Tibial artery (tissue), 4 donors: ENCODE results near the gene SPATA3.

Experiments
- DNase-seq, 2 donors: peaks; one replicate each; pipeline ENCODE4 v3.0.0-alpha.2; 2019
- H3K27ac ChIP-seq, 2 donors: fragments of 200-600 bp; sonication (generic) in 1 of 2; 1 replicate in 1 of 2; 2 replicates in 1 of 2; pipeline ENCODE4 v1.5.1; 2018 to 2019; ENCODE audit warnings: mild to moderate bottlenecking in 1 of 2
- H3K27me3 ChIP-seq, 2 donors: fragments of 200-600 bp; sonication (generic) in 1 of 2; one replicate each; pipeline versions ENCODE4 v1.5.1 to v1.6.0; 2016 to 2019
- H3K36me3 ChIP-seq, 3 donors: fragments of 200-600 bp; sonication (generic) in 2 of 3; one replicate each; pipeline ENCODE4 v1.5.1; 2016 to 2019; ENCODE audit warnings: mild to moderate bottlenecking in 2 of 3
- H3K4me1 ChIP-seq, 4 donors: fragments of 200-600 bp; sonication (generic) in 2 of 4; 1 replicate in 3 of 4; 2 replicates in 1 of 4; pipeline ENCODE4 v1.5.1; 2016 to 2019
- H3K4me3 ChIP-seq, 2 donors: fragments of 200-600 bp; sonication (generic) in 1 of 2; 1 replicate in 1 of 2; 2 replicates in 1 of 2; pipeline ENCODE4 v1.5.1; 2018 to 2019; ENCODE audit warnings: mild to moderate bottlenecking in 2 of 2
- H3K9me3 ChIP-seq, 3 donors: fragments of 200-600 bp; sonication (generic) in 1 of 3; one replicate each; pipeline ENCODE4 v1.5.1; 2016 to 2019
- intact Hi-C: fragments of 100-400 bp; cut with DNase I; formaldehyde crosslinking; loops from one replicate; pipeline ENCODE4 v1.15.0; 2023; ENCODE audit warnings: low total_unique reads
- TF ChIP-seq, protein P1 (sequence below), 2 experiments: fragments of 200-600 bp in 1 of 2; fragments of 450-650 bp in 1 of 2; IDR thresholded peaks; one replicate each; pipeline ENCODE4 v1.5.1; 2017 to 2019; ENCODE audit warnings: antibody characterized with exemption in 2 of 2, mild to moderate bottlenecking in 1 of 2, moderate library complexity in 1 of 2

The SPATA3 gene

DNA sequence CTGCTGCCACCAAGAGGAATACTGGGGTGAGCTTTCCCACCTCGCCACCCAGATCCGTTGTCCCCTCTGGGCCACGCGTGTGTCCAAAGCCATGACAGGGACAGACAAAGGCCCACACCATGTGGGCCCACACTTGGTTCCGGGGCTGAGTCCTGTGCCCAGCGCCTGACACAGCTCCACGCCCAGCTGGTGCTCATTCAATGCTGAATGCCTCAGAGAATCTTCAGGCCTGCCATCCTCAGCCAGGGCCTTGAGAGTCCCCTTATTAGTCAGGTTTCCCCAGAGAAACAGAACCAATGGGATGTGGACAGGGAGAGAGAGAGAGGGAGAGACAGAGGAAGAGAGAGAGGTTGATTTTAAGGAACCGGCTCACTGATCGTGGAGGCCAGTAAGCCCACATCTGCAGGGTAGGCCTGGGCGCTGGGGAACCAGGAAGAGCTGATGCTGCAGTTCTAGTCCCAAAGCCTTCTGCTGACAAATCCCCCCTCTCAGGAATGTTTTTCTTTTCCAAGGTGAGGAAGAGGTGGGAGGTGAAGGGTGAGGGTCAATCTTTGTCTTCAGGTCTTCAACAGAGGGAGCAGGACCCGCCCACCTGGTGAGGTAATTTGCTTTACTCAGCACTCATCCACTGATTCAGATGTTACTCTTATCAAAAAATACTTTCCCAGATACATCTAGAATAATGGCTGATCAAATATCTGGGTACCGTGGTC, 10.2 kb upstream of the SPATA3 start:
- TF ChIP-seq, protein P1, sequence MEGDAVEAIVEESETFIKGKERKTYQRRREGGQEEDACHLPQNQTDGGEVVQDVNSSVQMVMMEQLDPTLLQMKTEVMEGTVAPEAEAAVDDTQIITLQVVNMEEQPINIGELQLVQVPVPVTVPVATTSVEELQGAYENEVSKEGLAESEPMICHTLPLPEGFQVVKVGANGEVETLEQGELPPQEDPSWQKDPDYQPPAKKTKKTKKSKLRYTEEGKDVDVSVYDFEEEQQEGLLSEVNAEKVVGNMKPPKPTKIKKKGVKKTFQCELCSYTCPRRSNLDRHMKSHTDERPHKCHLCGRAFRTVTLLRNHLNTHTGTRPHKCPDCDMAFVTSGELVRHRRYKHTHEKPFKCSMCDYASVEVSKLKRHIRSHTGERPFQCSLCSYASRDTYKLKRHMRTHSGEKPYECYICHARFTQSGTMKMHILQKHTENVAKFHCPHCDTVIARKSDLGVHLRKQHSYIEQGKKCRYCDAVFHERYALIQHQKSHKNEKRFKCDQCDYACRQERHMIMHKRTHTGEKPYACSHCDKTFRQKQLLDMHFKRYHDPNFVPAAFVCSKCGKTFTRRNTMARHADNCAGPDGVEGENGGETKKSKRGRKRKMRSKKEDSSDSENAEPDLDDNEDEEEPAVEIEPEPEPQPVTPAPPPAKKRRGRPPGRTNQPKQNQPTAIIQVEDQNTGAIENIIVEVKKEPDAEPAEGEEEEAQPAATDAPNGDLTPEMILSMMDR (IDR thresholded peaks at IDR 0.05) = no peak

DNA sequence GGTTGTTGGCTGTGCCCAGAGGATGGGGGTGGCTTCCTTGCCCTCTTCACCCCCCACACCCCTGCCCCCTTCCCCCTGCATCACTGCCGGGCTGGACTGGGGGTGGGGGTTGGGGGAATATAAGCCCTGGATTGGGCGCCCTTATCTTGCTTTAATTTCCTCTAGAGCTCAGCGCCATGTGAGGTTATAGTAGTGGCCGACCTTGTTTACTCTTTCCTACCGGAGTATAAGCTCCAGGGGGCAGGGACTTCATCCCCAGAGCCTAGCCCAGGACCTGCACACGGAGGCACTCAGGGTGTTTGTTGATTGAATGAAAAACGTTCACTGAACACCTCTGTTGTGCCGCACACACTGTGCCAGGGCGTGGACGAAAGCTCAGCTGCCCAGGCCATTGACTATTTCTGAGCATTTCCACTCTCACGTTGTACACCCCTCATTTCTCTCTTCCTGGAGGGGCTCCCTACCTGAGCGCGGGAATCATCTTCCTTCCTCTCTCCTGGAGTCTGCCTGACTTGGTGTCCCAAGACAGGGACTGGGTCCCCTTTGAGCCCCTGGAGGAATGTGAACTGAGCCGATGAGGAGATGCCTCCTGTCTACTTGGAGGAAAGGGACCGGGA, 9.3 kb upstream of the SPATA3 start:
- intact Hi-C loops = loop anchor here (2.0 to 5.0 kb wide), 2 partner anchors 139 to 162 kb away; no protein-coding TSS in a partner anchor
- Histone ChIP-seq H3K27me3 (peaks cover 0 to 24% of the 10 kb centered on the region in 2 donors), H3K4me1 (peaks cover 0 to 5% (median 5%) of the 10 kb centered on the region in 4 donors), H3K27ac (no peak overlapping the region), H3K9me3 (peaks cover 0 to 4% (median 0%) of the 10 kb centered on the region in 3 donors), H3K36me3 (no peaks in the 10 kb centered on the region), H3K4me3 (peak overlapping the region; percentile 24 to 47)
- TF ChIP-seq, protein P1 (IDR thresholded peaks at IDR 0.05) = no peak
- DNase-seq = no peak

More for the DNA sequence above, 10.2 kb upstream of the SPATA3 start:
- Histone ChIP-seq H3K9me3 (peaks cover 0 to 2% (median 0%) of the 10 kb centered on the region in 3 donors), H3K27me3 (peaks cover 0 to 15% of the 10 kb centered on the region in 2 donors), H3K4me1 (peaks cover 0 to 5% (median 5%) of the 10 kb centered on the region in 4 donors), H3K36me3 (no peaks in the 10 kb centered on the region), H3K4me3 (no peak overlapping the region), H3K27ac (no peak overlapping the region)
- DNase-seq = no peak
- intact Hi-C loops = loop anchor here (2.0 to 5.0 kb wide), 2 partner anchors 138 to 161 kb away; no protein-coding TSS in a partner anchor

DNA sequence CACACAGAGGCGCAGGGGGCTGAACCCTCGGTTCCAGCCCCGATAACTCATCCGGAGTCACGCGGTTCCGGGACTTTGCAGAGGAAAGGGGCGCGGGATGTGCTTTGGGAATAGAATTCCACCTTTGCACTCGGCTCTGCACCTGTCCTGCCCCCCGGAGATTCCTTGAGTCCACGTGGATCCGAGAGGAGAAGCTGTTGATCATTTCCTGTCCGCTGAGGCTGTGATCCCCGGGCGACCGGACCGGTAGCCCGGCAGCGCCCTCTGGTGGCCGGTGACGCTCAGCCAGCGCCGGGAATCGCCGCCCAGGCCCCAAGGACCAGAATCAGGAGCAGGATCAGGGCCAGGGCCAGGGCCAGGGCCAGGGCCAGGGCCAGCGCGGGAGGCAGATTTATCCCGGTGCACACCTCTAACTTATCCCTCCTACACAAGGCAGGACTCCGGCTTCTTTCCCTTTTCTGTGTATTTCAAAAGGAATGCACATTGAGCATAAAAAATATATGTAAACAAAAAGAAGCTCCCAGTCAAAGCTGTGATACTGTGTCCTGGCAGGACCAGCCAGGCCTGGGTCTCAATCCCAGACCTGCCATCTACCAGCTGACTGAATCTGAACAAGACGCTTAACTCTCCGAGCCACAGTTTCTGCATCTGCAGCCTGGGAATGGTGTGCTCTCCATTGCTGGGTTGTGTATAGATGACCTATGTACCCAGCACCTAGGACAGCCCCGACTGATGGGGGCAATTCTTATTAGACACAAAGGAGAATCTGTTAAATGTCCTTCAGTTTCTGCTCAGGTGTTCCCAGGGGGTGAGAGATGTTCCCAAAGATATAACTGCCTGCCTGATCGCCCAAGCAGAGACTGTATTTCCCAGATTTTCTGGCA, 8.5 kb upstream of the SPATA3 start:
- Histone ChIP-seq H3K27ac (no peak overlapping the region), H3K4me3 (peak overlapping the region; percentile 24 to 47), H3K4me1 (peaks cover 0 to 5% (median 5%) of the 10 kb centered on the region in 4 donors), H3K27me3 (peaks cover 0 to 29% of the 10 kb centered on the region in 2 donors), H3K36me3 (no peaks in the 10 kb centered on the region), H3K9me3 (peaks cover 0 to 4% (median 0%) of the 10 kb centered on the region in 3 donors)
- intact Hi-C loops = loop anchor here (2.0 to 5.0 kb wide), 2 partner anchors 140 to 163 kb away; no protein-coding TSS in a partner anchor
- TF ChIP-seq, protein P1 (IDR thresholded peaks at IDR 0.05) = peak; percentile 84 to 93
- peak; percentile 72 to 84 for DNase-seq

DNA sequence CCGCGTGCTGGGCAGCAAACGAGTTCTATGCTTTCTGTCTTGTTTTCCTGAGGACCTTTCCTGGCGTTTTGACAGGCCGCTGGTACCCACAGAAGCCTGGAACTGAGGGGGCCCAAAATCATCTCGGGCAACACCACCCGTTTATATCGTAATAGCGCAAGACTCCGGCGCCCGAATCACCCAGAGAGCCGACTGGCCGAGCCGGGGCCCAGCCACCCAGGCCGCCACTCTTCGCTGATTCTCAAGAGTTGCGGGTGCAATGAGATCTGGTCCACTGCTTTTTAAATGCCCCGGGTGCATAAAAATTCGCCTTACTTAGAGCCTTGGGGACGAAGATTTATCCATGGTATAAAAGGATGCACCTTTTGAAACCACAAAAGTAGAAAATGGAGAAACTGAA, 6.2 kb upstream of the SPATA3 start:
- H3K4me3 ChIP-seq = no peak overlapping the region
- H3K27ac ChIP-seq = no peak overlapping the region
- intact Hi-C loops = loop anchor here (5.0 kb wide), 1 partner anchor 142 kb away; no protein-coding TSS in a partner anchor
- peaks cover 0 to 5% (median 5%) of the 10 kb centered on the region in 4 donors for H3K4me1 ChIP-seq
- H3K36me3 ChIP-seq = no peaks in the 10 kb centered on the region
- H3K27me3 ChIP-seq = peaks cover 0 to 34% of the 10 kb centered on the region in 2 donors
- TF ChIP-seq, protein P1 (IDR thresholded peaks at IDR 0.05) = no peak
- no peak for DNase-seq
- H3K9me3 ChIP-seq = peaks cover 0 to 4% (median 0%) of the 10 kb centered on the region in 3 donors
